Uterus (tissue), 2 donors: ENCODE measurements around the gene KCNK2.

Experiments used
- CTCF ChIP-seq, 4 experiments: fragments of 200-600 bp in 2 of 4; fragments of 450-650 bp in 2 of 4; sonication (generic) in 2 of 4; IDR thresholded peaks; one replicate each; pipeline ENCODE4 v1.5.1; 2016 to 2019; ENCODE audit warnings: antibody characterized with exemption in 4 of 4, mild to moderate bottlenecking in 2 of 4, moderate library complexity in 1 of 4
- POLR2A ChIP-seq, 2 donors: fragments of 450-650 bp; IDR thresholded peaks; one replicate each; pipeline ENCODE4 v1.6.1; 2016; ENCODE audit warnings: antibody characterized with exemption in 2 of 2, mild to moderate bottlenecking in 1 of 2, moderate library complexity in 1 of 2

GRCh38 chr1:215200121-215200520 lies 117.6 kb downstream of the KCNK2 start:
- TF ChIP-seq CTCF (IDR thresholded peaks at IDR 0.05): no peak
- no peak for TF ChIP-seq POLR2A (IDR thresholded peaks at IDR 0.05)
